ENCODE measurements around the gene CENPP.

CENPP gene

GRCh38 chr9:92496396-92497176 is 170.8 kb downstream of the CENPP start:
- H3K4me3 ChIP-seq (ENCODE audit: low read length): no peak overlapping the region
- H3K27me3 ChIP-seq (ENCODE audit: control insufficient read depth, insufficient read depth, low read length): no peaks in the 10 kb centered on the region
- H3K4me1 ChIP-seq (ENCODE audit: control insufficient read depth, insufficient read depth, low read length): peaks cover 22% of the 10 kb centered on the region
- no peak overlapping the region for H3K27ac ChIP-seq (ENCODE audit: low read depth, low read length)
- H3K9ac ChIP-seq (ENCODE audit: low read length): no peak overlapping the region
- no peaks in the 10 kb centered on the region for H3K36me3 ChIP-seq (ENCODE audit: control insufficient read depth, insufficient read depth, low read length)

- Histone ChIP-seq H3K9ac (ENCODE audit: low read length) (no peak overlapping the region), H3K4me1 (ENCODE audit: control insufficient read depth, insufficient read depth, low read length) (peaks cover 21% of the 10 kb centered on the region), H3K27me3 (ENCODE audit: control insufficient read depth, insufficient read depth, low read length) (no peaks in the 10 kb centered on the region)
These were observed 173.9 kb downstream of the CENPP start for GRCh38 chr9:92499701-92500100.

GRCh38 chr9:92500725-92501124 is 175.0 kb downstream of the CENPP start:
- Histone ChIP-seq H3K27me3 (ENCODE audit: control insufficient read depth, insufficient read depth, low read length) (no peaks in the 10 kb centered on the region), H3K4me1 (ENCODE audit: control insufficient read depth, insufficient read depth, low read length) (peaks cover 28% of the 10 kb centered on the region), H3K27ac (ENCODE audit: low read depth, low read length) (peak overlapping the region; percentile 19), H3K36me3 (ENCODE audit: control insufficient read depth, insufficient read depth, low read length) (no peaks in the 10 kb centered on the region), H3K9ac (ENCODE audit: low read length) (no peak overlapping the region), H3K4me3 (ENCODE audit: low read length) (no peak overlapping the region)

More at GRCh38 chr9:92499701-92500100, 173.9 kb downstream of the CENPP start:
- no peak overlapping the region for H3K4me3 ChIP-seq (ENCODE audit: low read length)
- H3K27ac ChIP-seq (ENCODE audit: low read depth, low read length): no peak overlapping the region
- no peaks in the 10 kb centered on the region for H3K36me3 ChIP-seq (ENCODE audit: control insufficient read depth, insufficient read depth, low read length)

GRCh38 chr9:92501671-92502393 is 176.1 kb downstream of the CENPP start:
- Histone ChIP-seq H3K9ac (ENCODE audit: low read length) (no peak overlapping the region), H3K27me3 (ENCODE audit: control insufficient read depth, insufficient read depth, low read length) (no peaks in the 10 kb centered on the region), H3K27ac (ENCODE audit: low read depth, low read length) (peak overlapping the region; percentile 53), H3K4me3 (ENCODE audit: low read length) (no peak overlapping the region), H3K4me1 (ENCODE audit: control insufficient read depth, insufficient read depth, low read length) (peaks cover 32% of the 10 kb centered on the region), H3K36me3 (ENCODE audit: control insufficient read depth, insufficient read depth, low read length) (no peaks in the 10 kb centered on the region)

- peak overlapping the region; percentile 6 for H3K27ac ChIP-seq (ENCODE audit: low read depth, low read length)
- H3K9ac ChIP-seq (ENCODE audit: low read length): no peak overlapping the region
- no peaks in the 10 kb centered on the region for H3K27me3 ChIP-seq (ENCODE audit: control insufficient read depth, insufficient read depth, low read length)
- peaks cover 45% of the 10 kb centered on the region for H3K4me1 ChIP-seq (ENCODE audit: control insufficient read depth, insufficient read depth, low read length)
- no peaks in the 10 kb centered on the region for H3K36me3 ChIP-seq (ENCODE audit: control insufficient read depth, insufficient read depth, low read length)
- no peak overlapping the region for H3K4me3 ChIP-seq (ENCODE audit: low read length)
These were observed 177.4 kb downstream of the CENPP start for GRCh38 chr9:92503156-92503555.

- no peak overlapping the region for H3K4me3 ChIP-seq (ENCODE audit: low read length)
- H3K27ac ChIP-seq (ENCODE audit: low read depth, low read length): peak overlapping the region; percentile 75
- H3K4me1 ChIP-seq (ENCODE audit: control insufficient read depth, insufficient read depth, low read length): peaks cover 49% of the 10 kb centered on the region
- H3K36me3 ChIP-seq (ENCODE audit: control insufficient read depth, insufficient read depth, low read length): no peaks in the 10 kb centered on the region
- no peak overlapping the region for H3K9ac ChIP-seq (ENCODE audit: low read length)
- no peaks in the 10 kb centered on the region for H3K27me3 ChIP-seq (ENCODE audit: control insufficient read depth, insufficient read depth, low read length)
These were observed 179.1 kb downstream of the CENPP start for GRCh38 chr9:92504881-92505280.

- peaks cover 48% of the 10 kb centered on the region for H3K4me1 ChIP-seq (ENCODE audit: control insufficient read depth, insufficient read depth, low read length)
These were observed 180.6 kb downstream of the CENPP start for GRCh38 chr9:92506184-92506857.

GRCh38 chr9:92507005-92507404 is 181.3 kb downstream of the CENPP start:
- Histone ChIP-seq H3K4me3 (ENCODE audit: low read length) (no peak overlapping the region), H3K27me3 (ENCODE audit: control insufficient read depth, insufficient read depth, low read length) (no peaks in the 10 kb centered on the region), H3K36me3 (ENCODE audit: control insufficient read depth, insufficient read depth, low read length) (no peaks in the 10 kb centered on the region), H3K4me1 (ENCODE audit: control insufficient read depth, insufficient read depth, low read length) (peaks cover 42% of the 10 kb centered on the region), H3K27ac (ENCODE audit: low read depth, low read length) (peak overlapping the region; percentile 72), H3K9ac (ENCODE audit: low read length) (no peak overlapping the region)

More at GRCh38 chr9:92506184-92506857, 180.6 kb downstream of the CENPP start:
- no peaks in the 10 kb centered on the region for H3K36me3 ChIP-seq (ENCODE audit: control insufficient read depth, insufficient read depth, low read length)
- no peaks in the 10 kb centered on the region for H3K27me3 ChIP-seq (ENCODE audit: control insufficient read depth, insufficient read depth, low read length)
- peak overlapping the region; percentile 72 for H3K27ac ChIP-seq (ENCODE audit: low read depth, low read length)
- H3K9ac ChIP-seq (ENCODE audit: low read length): no peak overlapping the region
- peak overlapping the region; percentile 18 for H3K4me3 ChIP-seq (ENCODE audit: low read length)

GRCh38 chr9:92507496-92507895 is 181.7 kb downstream of the CENPP start:
- peaks cover 39% of the 10 kb centered on the region for H3K4me1 ChIP-seq (ENCODE audit: control insufficient read depth, insufficient read depth, low read length)
- H3K4me3 ChIP-seq (ENCODE audit: low read length): no peak overlapping the region
- no peak overlapping the region for H3K9ac ChIP-seq (ENCODE audit: low read length)
- peak overlapping the region; percentile 72 for H3K27ac ChIP-seq (ENCODE audit: low read depth, low read length)
- no peaks in the 10 kb centered on the region for H3K36me3 ChIP-seq (ENCODE audit: control insufficient read depth, insufficient read depth, low read length)
- no peaks in the 10 kb centered on the region for H3K27me3 ChIP-seq (ENCODE audit: control insufficient read depth, insufficient read depth, low read length)

- Histone ChIP-seq H3K9ac (ENCODE audit: low read length) (no peak overlapping the region), H3K36me3 (ENCODE audit: control insufficient read depth, insufficient read depth, low read length) (no peaks in the 10 kb centered on the region), H3K4me1 (ENCODE audit: control insufficient read depth, insufficient read depth, low read length) (peaks cover 39% of the 10 kb centered on the region), H3K27ac (ENCODE audit: low read depth, low read length) (peak overlapping the region; percentile 72), H3K4me3 (ENCODE audit: low read length) (no peak overlapping the region), H3K27me3 (ENCODE audit: control insufficient read depth, insufficient read depth, low read length) (no peaks in the 10 kb centered on the region)
These were observed 182.5 kb downstream of the CENPP start for GRCh38 chr9:92508018-92508820.

- Histone ChIP-seq H3K4me1 (ENCODE audit: control insufficient read depth, insufficient read depth, low read length) (peaks cover 41% of the 10 kb centered on the region), H3K27me3 (ENCODE audit: control insufficient read depth, insufficient read depth, low read length) (no peaks in the 10 kb centered on the region), H3K4me3 (ENCODE audit: low read length) (no peak overlapping the region), H3K36me3 (ENCODE audit: control insufficient read depth, insufficient read depth, low read length) (no peaks in the 10 kb centered on the region), H3K9ac (ENCODE audit: low read length) (no peak overlapping the region), H3K27ac (ENCODE audit: low read depth, low read length) (no peak overlapping the region)
These were observed 183.3 kb downstream of the CENPP start for GRCh38 chr9:92509050-92509449.

GRCh38 chr9:92510747-92511146 is 185.0 kb downstream of the CENPP start:
- Histone ChIP-seq H3K9ac (ENCODE audit: low read length) (no peak overlapping the region), H3K27me3 (ENCODE audit: control insufficient read depth, insufficient read depth, low read length) (no peaks in the 10 kb centered on the region), H3K4me3 (ENCODE audit: low read length) (no peak overlapping the region), H3K36me3 (ENCODE audit: control insufficient read depth, insufficient read depth, low read length) (no peaks in the 10 kb centered on the region), H3K27ac (ENCODE audit: low read depth, low read length) (no peak overlapping the region), H3K4me1 (ENCODE audit: control insufficient read depth, insufficient read depth, low read length) (peaks cover 27% of the 10 kb centered on the region)

All from rectal smooth muscle tissue (tissue), 1 donor.